Activated CD4-positive, alpha-beta T cell treated with anti-CD3 and anti-CD28 coated beads for 36 hours (primary cell): ENCODE data around the gene FYN. TPM values are rescaled to one million over a fixed set of nuclear protein-coding genes. Genes with fewer than 3 reads are reported as not detected.

ENCODE experiments used
- ATAC-seq: fragments of 200-7000 bp; cut with Tn5 transposase; one replicate; pipeline ENCODE4 v1.10.0; 2021; ENCODE audit warnings: mild to moderate bottlenecking, moderate library complexity
- CTCF ChIA-PET: fragments of 350-600 bp; sonication (Branson Sonifier 250); formaldehyde crosslinking; loops from one replicate; lab custom pipeline; 2021; ENCODE audit warnings: antibody characterized with exemption; lab: Charles Lee
- POLR2A ChIA-PET: fragments of 350-600 bp; sonication (Branson Sonifier 250); formaldehyde crosslinking; loops from one replicate; lab custom pipeline; 2021; ENCODE audit warnings: antibody characterized with exemption, inconsistent platforms; lab: Charles Lee
- DNase-seq: peaks from one replicate; pipeline ENCODE4 v3.0.0-alpha.2; 2020
- H3K27ac Mint-ChIP-seq: one replicate; pipeline ENCODE4 v1.8.0; 2021; ENCODE audit warnings: mixed read lengths
- H3K27me3 Mint-ChIP-seq: one replicate; pipeline ENCODE4 v1.8.0; 2021; ENCODE audit warnings: mixed read lengths
- H3K36me3 Mint-ChIP-seq: one replicate; pipeline ENCODE4 v1.8.0; 2021; ENCODE audit warnings: low read depth, mixed read lengths
- H3K4me1 Mint-ChIP-seq: one replicate; pipeline ENCODE4 v1.8.0; 2021; ENCODE audit warnings: mixed read lengths
- H3K4me3 Mint-ChIP-seq: one replicate; pipeline ENCODE4 v1.8.0; 2021; ENCODE audit warnings: mild to moderate bottlenecking, moderate library complexity, mixed read lengths
- H3K9me3 Mint-ChIP-seq: one replicate; pipeline ENCODE4 v1.8.0; 2021; ENCODE audit warnings: low read depth, mixed read lengths
- intact Hi-C, 2 experiments: fragments of 100-400 bp; cut with DNase I in 1 of 2; cut with micrococcal nuclease in 1 of 2; formaldehyde crosslinking; loops; one replicate each; pipeline versions ENCODE4 v1.14.2 to v1.15.1; 2022 to 2024; cut with DNase I, micrococcal nuclease
- total RNA-seq, 2 experiments: library from RNA; stranded (reverse); gene quantifications; one replicate each; pipeline ENCODE4 v1.2.3, GENCODE V29; 2021

Gene FYN
- total RNA-seq, 2 experiments from 2014 or later: 345 to 504 TPM

DNA sequence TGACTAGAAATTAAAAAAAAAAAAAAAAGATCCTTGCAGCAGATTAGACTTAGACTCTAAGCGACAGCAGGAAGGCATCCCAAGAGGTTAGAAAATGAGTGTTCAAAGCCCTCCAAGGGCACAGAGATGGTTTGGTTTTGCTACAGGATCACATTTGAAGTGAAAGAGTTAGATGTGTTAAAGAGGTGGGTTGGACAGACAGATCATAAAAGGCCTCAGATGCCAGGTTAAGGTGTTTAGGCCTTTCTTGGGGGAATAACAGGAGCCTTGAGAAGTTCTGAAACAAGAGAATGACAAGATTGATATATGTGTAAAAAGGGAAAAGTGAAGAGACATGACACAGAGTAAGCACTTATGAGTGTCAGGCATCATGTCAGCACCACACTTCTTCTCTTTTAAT lies 107.5 kb downstream of the FYN start:
- Mint-ChIP-seq H3K4me3 (peak overlapping the region; percentile 68), H3K4me1 (peaks cover 99% of the 10 kb centered on the region)
- ATAC-seq: peak; percentile 54

DNA sequence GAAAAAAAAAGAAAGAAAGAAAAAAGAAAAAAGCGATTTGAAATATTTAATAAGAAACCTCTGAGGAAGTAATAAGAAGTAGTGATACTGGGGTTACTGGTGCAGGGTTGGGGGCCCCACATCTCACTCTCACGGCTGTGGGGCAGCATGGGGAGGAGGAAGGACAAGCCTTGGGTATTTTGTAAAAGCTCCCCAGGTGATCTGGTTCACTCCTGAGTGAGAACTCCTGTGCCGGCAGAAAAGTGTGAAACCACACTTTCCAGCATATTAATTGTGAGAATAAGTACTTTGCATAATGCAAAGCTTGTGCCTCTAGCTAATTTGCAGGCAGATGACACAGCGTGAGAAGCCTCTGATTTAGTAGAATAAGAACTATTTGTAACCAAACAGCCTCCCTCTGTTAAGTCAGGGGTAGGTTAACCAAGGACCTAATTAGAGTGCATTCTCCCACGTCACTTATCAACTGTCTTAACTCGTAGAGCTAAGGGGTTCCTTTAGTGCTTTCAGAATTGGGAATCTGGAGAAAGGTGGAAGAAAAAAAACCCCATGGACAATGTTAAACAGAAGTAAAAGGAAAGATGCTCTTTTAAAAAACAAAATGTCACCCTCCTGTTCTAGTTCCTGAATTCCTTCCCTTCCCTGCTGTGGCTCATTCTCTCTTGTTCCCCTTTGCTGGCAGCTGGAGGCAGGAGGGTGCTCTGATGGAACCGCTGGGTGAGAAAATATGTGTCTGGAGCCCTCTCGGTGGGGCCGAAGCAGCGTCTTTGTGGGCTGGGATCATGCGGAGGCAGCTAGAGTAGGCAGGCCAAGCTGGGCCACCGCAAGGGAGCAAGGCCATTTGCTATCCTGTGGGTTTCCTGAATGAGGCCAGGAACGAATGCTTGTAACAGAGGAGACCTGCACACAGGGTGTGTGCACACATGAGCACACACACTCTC lies 108.7 kb downstream of the FYN start:
- CTCF ChIA-PET: interaction anchor here (0.5 to 3.4 kb wide), 18 partner anchors 11 to 1246 kb away, joined by 3 to 18 read pairs (median 5); no protein-coding TSS in a partner anchor
- peaks cover 46% of the 10 kb centered on the region for H3K36me3 Mint-ChIP-seq
- POLR2A ChIA-PET: interaction anchor here (0.8 to 2.8 kb wide), 14 partner anchors 9 to 278 kb away, joined by 3 to 15 read pairs (median 4); partner anchors contain the start of gene FYN
- H3K4me1 Mint-ChIP-seq: peaks cover 99% of the 10 kb centered on the region
- DNase-seq (peak; percentile 77), ATAC-seq (peak; percentile 53)
- H3K9me3 Mint-ChIP-seq: no peaks in the 10 kb centered on the region
- peak overlapping the region; percentile 68 for H3K4me3 Mint-ChIP-seq
- peak overlapping the region; percentile 99 for H3K27ac Mint-ChIP-seq
- H3K27me3 Mint-ChIP-seq: no peaks in the 10 kb centered on the region
- intact Hi-C loops: loop anchor here (1.0 to 10.0 kb wide), 13 partner anchors 14 to 280 kb away; partner anchors contain the start of genes FYN (in 2 of the 2) and REV3L (in 1 of the 2)

More for the DNA sequence above, 107.5 kb downstream of the FYN start:
- intact Hi-C loops: loop anchor here (2.0 to 10.0 kb wide), 7 partner anchors 15 to 281 kb away; partner anchors contain the start of genes FYN (in 1 of the 2) and REV3L (in 1 of the 2)
- no peak for DNase-seq
- ChIA-PET CTCF (interaction anchor here (0.7 to 2.6 kb wide), 5 partner anchors 11 to 226 kb away, joined by 3 to 8 read pairs (median 3); no protein-coding TSS in a partner anchor), POLR2A (interaction anchor here (0.9 to 1.0 kb wide), 2 partner anchors 40 to 59 kb away, joined by 3 to 6 read pairs; no protein-coding TSS in a partner anchor)
- Mint-ChIP-seq H3K9me3 (peaks cover 4% of the 10 kb centered on the region), H3K27ac (peak overlapping the region; percentile 99), H3K27me3 (no peaks in the 10 kb centered on the region), H3K36me3 (peaks cover 49% of the 10 kb centered on the region)

DNA sequence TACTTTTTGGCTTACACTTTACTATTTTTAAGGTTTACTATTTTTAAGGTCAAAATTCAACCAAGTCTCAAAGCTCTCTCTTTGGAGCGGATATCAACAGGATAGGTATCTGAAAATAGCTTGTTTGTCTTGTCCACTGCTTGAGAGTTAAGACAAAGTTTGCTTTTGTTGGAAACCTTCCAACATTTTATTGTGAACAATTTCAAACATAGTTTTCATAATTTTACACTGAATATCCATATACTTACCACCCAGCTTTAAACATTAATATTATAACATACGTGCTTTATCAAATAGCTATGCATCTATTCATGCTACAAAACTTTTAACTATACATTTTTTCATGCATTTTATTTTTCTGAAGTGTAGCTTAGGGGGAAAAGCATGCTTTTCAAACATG lies 109.9 kb downstream of the FYN start:
- no peak for ATAC-seq
- Mint-ChIP-seq H3K4me1 (peaks cover 98% of the 10 kb centered on the region), H3K4me3 (peak overlapping the region; percentile 23), H3K9me3 (no peaks in the 10 kb centered on the region), H3K27ac (peak overlapping the region; percentile 96), H3K36me3 (peaks cover 51% of the 10 kb centered on the region), H3K27me3 (no peaks in the 10 kb centered on the region)
- intact Hi-C loops: loop anchor here in 1 of 2 experiments (5.0 to 10.0 kb wide), 3 partner anchors 51 to 279 kb away; partner anchors contain the start of gene REV3L
- CTCF ChIA-PET: interaction anchor here (0.7 to 3.4 kb wide), 11 partner anchors 10 to 280 kb away, joined by 3 to 18 read pairs (median 7); partner anchors contain the start of gene FYN
- DNase-seq: no peak
- POLR2A ChIA-PET: interaction anchor here (0.5 to 2.8 kb wide), 5 partner anchors 40 to 82 kb away, joined by 3 to 15 read pairs (median 10); no protein-coding TSS in a partner anchor

DNA sequence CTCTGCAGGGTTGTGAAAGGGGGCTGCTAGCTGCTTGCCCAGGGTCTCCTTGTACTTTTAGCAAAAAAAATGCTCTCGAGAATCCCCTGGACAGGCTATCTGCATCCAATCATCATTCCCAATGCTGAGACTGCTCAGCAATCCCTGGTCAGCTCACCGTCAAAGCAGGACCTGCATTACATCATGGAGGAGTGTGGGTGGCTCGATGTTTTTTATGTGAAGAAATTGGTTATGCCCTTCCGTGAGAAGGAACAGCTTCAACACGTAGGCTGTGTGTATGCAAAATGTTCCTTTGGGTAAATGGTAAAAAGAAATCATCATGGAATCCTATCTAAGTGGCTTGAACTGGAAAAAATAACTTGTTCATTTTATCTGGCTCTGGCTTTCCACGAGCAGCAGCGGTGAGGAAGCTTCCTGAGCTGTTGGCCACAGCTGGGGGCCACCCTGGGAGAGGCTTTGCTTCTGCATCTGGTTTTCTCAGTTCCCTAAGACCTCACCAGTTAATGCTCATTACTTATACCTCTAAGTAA lies 111.4 kb downstream of the FYN start:
- POLR2A ChIA-PET: interaction anchor here (0.7 to 1.7 kb wide), 5 partner anchors 44 to 255 kb away, joined by 3 to 5 read pairs (median 4); no protein-coding TSS in a partner anchor
- Mint-ChIP-seq H3K4me1 (peaks cover 96% of the 10 kb centered on the region), H3K4me3 (peak overlapping the region; percentile 75), H3K27ac (peak overlapping the region; percentile 96), H3K36me3 (peaks cover 60% of the 10 kb centered on the region), H3K9me3 (no peaks in the 10 kb centered on the region), H3K27me3 (no peaks in the 10 kb centered on the region)
- intact Hi-C loops: loop anchor here (1.0 to 10.0 kb wide), 6 partner anchors 43 to 281 kb away; partner anchors contain the start of gene REV3L (in 1 of the 2)
- CTCF ChIA-PET: interaction anchor here (0.7 to 3.4 kb wide), 12 partner anchors 9 to 281 kb away, joined by 3 to 18 read pairs (median 6); partner anchors contain the start of gene FYN
- DNase-seq (peak; percentile 72), ATAC-seq (no peak)

GRCh38 chr6:111761212-111761611 lies 112.0 kb downstream of the FYN start:
- H3K36me3 Mint-ChIP-seq: peaks cover 57% of the 10 kb centered on the region
- no peaks in the 10 kb centered on the region for H3K9me3 Mint-ChIP-seq
- H3K27ac Mint-ChIP-seq: peak overlapping the region; percentile 96
- H3K27me3 Mint-ChIP-seq: no peaks in the 10 kb centered on the region
- ChIA-PET POLR2A (interaction anchor here (0.8 to 2.7 kb wide), 5 partner anchors 44 to 255 kb away, joined by 3 to 15 read pairs (median 4); no protein-coding TSS in a partner anchor), CTCF (interaction anchor here (0.7 to 2.5 kb wide), 6 partner anchors 16 to 267 kb away, joined by 3 to 9 read pairs (median 4); no protein-coding TSS in a partner anchor)
- H3K4me3 Mint-ChIP-seq: peak overlapping the region; percentile 75
- no peak for ATAC-seq
- intact Hi-C loops: loop anchor here (2.0 to 10.0 kb wide), 4 partner anchors 49 to 282 kb away; partner anchors contain the start of gene REV3L (in 1 of the 2)
- DNase-seq: no peak
- peaks cover 91% of the 10 kb centered on the region for H3K4me1 Mint-ChIP-seq

DNA sequence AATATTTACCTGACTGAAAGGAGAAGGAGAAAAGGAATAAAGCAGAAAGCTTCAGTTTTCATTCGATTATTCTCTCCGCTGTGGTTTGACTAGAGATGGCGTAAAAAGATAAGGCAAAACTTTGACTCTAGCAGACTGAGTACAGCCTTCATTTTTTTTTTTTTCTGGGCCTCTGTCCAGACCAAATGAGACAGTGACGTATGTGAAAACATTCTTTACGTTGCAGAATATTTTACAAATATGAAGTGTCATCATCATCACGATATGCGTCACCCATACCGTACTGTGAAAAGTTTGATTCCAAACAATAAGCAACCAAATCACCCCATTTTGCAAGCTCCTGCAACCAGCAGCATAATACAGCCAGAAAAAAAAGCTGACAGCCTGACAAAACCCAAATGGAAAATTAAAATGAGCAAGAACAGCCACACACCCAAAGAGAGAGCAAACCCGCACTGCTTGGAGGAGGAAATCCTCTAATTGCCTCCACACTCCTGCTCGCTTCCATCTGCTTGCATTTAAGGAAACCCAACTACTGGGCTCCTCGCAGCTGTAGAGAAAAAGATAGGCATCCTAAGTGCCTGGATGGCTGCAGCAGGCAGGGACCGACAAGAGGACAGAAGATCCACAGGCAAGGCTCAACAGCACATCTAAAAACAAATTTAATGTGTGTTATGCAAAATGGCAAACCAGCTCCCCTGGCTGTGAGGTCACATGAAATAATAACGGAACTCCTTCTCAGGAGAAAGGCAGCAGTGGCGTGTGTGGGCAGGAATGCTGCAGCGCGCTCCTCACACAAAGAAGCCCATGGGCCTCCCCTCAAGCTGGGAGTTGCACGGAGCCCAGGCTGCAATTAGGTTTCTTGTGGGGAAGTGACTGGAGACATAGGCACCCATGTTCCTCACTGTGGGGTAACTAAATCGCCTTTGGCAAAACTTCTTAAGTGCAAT lies 113.1 kb downstream of the FYN start:
- Mint-ChIP-seq H3K36me3 (peaks cover 60% of the 10 kb centered on the region), H3K27ac (peak overlapping the region; percentile 96), H3K4me1 (peaks cover 88% of the 10 kb centered on the region), H3K27me3 (no peaks in the 10 kb centered on the region), H3K4me3 (peak overlapping the region; percentile 75), H3K9me3 (no peaks in the 10 kb centered on the region)
- intact Hi-C loops: loop anchor here (1.0 to 10.0 kb wide), 9 partner anchors 9 to 283 kb away; partner anchors contain the start of gene REV3L (in 2 of the 2)
- CTCF ChIA-PET: interaction anchor here (0.6 to 2.7 kb wide), 15 partner anchors 10 to 283 kb away, joined by 3 to 11 read pairs (median 4); no protein-coding TSS in a partner anchor
- POLR2A ChIA-PET: interaction anchor here (0.6 to 2.7 kb wide), 14 partner anchors 17 to 257 kb away, joined by 3 to 15 read pairs (median 4); no protein-coding TSS in a partner anchor
- ATAC-seq (peak; percentile 45), DNase-seq (peak; percentile 57)

- Mint-ChIP-seq H3K4me3 (peak overlapping the region; percentile 75), H3K27ac (peak overlapping the region; percentile 96), H3K9me3 (no peaks in the 10 kb centered on the region), H3K27me3 (no peaks in the 10 kb centered on the region), H3K4me1 (peaks cover 87% of the 10 kb centered on the region), H3K36me3 (peaks cover 59% of the 10 kb centered on the region)
- CTCF ChIA-PET: interaction anchor here (0.6 to 2.7 kb wide), 13 partner anchors 11 to 284 kb away, joined by 3 to 11 read pairs (median 4); no protein-coding TSS in a partner anchor
- intact Hi-C loops: loop anchor here (1.0 to 2.0 kb wide), 4 partner anchors 8 to 277 kb away; partner anchors contain the start of gene REV3L (in 1 of the 2)
- ATAC-seq: peak; percentile 20
- peak; percentile 52 for DNase-seq
- POLR2A ChIA-PET: interaction anchor here (0.6 to 2.7 kb wide), 15 partner anchors 16 to 258 kb away, joined by 3 to 15 read pairs (median 4); no protein-coding TSS in a partner anchor
Observed at GRCh38 chr6:111759331-111759835, 113.9 kb downstream of the FYN start.

GRCh38 chr6:111758608-111759329 lies 114.5 kb downstream of the FYN start:
- Mint-ChIP-seq H3K27ac (peak overlapping the region; percentile 96), H3K27me3 (no peaks in the 10 kb centered on the region), H3K36me3 (peaks cover 62% of the 10 kb centered on the region), H3K9me3 (no peaks in the 10 kb centered on the region), H3K4me3 (peak overlapping the region; percentile 75), H3K4me1 (peaks cover 88% of the 10 kb centered on the region)
- ATAC-seq: peak; percentile 23
- intact Hi-C loops: loop anchor here (1.0 to 2.0 kb wide), 4 partner anchors 7 to 276 kb away; partner anchors contain the start of gene REV3L (in 1 of the 2)
- peak; percentile 51 for DNase-seq
- CTCF ChIA-PET: interaction anchor here (0.6 to 2.7 kb wide), 8 partner anchors 23 to 284 kb away, joined by 3 to 11 read pairs (median 6); no protein-coding TSS in a partner anchor
- POLR2A ChIA-PET: interaction anchor here (0.6 to 2.7 kb wide), 7 partner anchors 47 to 107 kb away, joined by 3 to 15 read pairs (median 6); no protein-coding TSS in a partner anchor
